ENCODE measurements around the gene FRMD4A. TPM values are rescaled to one million over a fixed set of nuclear protein-coding genes. Genes with fewer than 3 reads are reported as not detected.

FRMD4A gene
- polyA plus RNA-seq, 1 donor (not counting 4 experiments of a cell fraction or from before 2014, with no cell fraction given): 12.9 TPM

DNA sequence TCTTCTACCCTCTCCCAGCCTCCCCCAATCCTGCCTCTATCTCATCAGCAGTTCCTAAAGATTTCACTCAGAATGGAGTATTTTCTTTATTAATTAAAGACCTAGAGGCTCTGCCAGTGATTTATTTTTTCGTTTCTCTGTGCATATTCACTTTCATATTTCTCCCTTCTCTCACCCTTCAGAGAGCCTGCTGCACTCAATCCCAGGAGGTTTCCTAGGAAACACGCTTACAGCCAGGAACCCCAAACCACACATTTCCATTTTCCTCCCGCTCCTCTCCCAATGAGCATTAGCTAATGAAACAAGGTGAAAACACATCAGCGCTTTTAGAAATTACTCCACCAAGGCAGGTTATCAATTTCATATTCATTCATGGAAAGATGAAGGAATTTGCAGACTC lies 180.2 kb downstream of the FRMD4A start:
- no peaks in the 10 kb centered on the region for H3K36me3 ChIP-seq (ENCODE audit: control insufficient read depth in 2 of 2, extremely low read depth in 1 of 2, insufficient read depth in 2 of 2, low read length in 2 of 2)
- no peak for DNase-seq (ENCODE audit: low read depth, low spot score)
- no peak overlapping the region for H3K4me2 ChIP-seq (ENCODE audit: control insufficient read depth, extremely low read depth, insufficient read depth, low read depth, low read length)
- TF ChIP-seq, protein P1, sequence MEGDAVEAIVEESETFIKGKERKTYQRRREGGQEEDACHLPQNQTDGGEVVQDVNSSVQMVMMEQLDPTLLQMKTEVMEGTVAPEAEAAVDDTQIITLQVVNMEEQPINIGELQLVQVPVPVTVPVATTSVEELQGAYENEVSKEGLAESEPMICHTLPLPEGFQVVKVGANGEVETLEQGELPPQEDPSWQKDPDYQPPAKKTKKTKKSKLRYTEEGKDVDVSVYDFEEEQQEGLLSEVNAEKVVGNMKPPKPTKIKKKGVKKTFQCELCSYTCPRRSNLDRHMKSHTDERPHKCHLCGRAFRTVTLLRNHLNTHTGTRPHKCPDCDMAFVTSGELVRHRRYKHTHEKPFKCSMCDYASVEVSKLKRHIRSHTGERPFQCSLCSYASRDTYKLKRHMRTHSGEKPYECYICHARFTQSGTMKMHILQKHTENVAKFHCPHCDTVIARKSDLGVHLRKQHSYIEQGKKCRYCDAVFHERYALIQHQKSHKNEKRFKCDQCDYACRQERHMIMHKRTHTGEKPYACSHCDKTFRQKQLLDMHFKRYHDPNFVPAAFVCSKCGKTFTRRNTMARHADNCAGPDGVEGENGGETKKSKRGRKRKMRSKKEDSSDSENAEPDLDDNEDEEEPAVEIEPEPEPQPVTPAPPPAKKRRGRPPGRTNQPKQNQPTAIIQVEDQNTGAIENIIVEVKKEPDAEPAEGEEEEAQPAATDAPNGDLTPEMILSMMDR (optimal IDR thresholded peaks at IDR 0.05 in 1 of 3, IDR thresholded peaks at IDR 0.05 in 1 of 3, conservative IDR thresholded peaks at IDR 0.05 in 1 of 3; ENCODE audit: extremely low read depth in 1 of 3, insufficient read depth in 2 of 3, low read length in 3 of 3): no peak
- no peak for TF ChIP-seq EZH2 (IDR thresholded peaks at IDR 0.05; ENCODE audit: low read length)
- no peak for FAIRE-seq
- H3K27ac ChIP-seq (ENCODE audit: control insufficient read depth, insufficient read depth, low read length): no peak overlapping the region
- H2AFZ ChIP-seq (ENCODE audit: control insufficient read depth, low read length): no peak overlapping the region
- no peaks in the 10 kb centered on the region for H3K79me2 ChIP-seq (ENCODE audit: control insufficient read depth, insufficient read depth, low read length)
- dilution Hi-C loops (cut with MboI; ENCODE audit: extremely low pct_ligation_motif_present, low sequenced_read_pairs): no loop called here
- H4K20me1 ChIP-seq (ENCODE audit: control insufficient read depth, extremely low read depth, insufficient read depth, low read length): no peaks in the 10 kb centered on the region
- no peak overlapping the region for H3K9ac ChIP-seq (ENCODE audit: control insufficient read depth, extremely low read depth, insufficient read depth, low read length)
- no peaks in the 10 kb centered on the region for H3K9me3 ChIP-seq (ENCODE audit: control insufficient read depth, low read depth, low read length)
- no peaks in the 10 kb centered on the region for H3K27me3 ChIP-seq (ENCODE audit: control insufficient read depth, extremely low read depth, insufficient read depth, low read length)
- no peak overlapping the region for H3K4me3 ChIP-seq (ENCODE audit: control insufficient read depth in 2 of 3, extremely low read depth in 1 of 3, insufficient read depth in 2 of 3, low read depth in 1 of 3, low read length in 3 of 3)
- H3K9me1 ChIP-seq (ENCODE audit: control insufficient read depth, extremely low read depth, insufficient read depth, low read length): no peaks in the 10 kb centered on the region
- no peaks in the 10 kb centered on the region for H3K4me1 ChIP-seq (ENCODE audit: control insufficient read depth, extremely low read depth, insufficient read depth, low read length)

DNA sequence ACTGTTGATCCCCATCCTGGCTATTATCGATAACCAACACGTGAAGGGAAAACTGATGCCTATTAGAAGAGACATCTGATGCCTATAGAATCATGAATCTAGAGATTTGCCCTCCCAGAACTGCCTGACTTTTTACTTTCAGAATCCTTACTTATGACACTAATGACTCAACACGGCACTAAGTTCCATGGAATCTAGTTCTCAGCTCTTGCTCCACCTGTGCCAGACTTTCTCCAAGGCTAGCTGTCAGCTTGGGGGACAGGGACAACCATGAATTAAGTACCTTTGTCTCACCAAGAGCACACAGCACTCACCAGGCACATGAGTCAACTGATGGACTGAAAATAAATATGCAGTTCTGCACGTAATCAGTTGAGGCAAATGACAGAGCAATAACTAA lies 184.2 kb downstream of the FRMD4A start:
- no peak overlapping the region for H2AFZ ChIP-seq (ENCODE audit: control insufficient read depth, low read length)
- H3K27me3 ChIP-seq (ENCODE audit: control insufficient read depth, extremely low read depth, insufficient read depth, low read length): peaks cover 7% of the 10 kb centered on the region
- no peak for DNase-seq (ENCODE audit: low read depth, low spot score)
- no peak for FAIRE-seq
- TF ChIP-seq, protein P1 (optimal IDR thresholded peaks at IDR 0.05 in 1 of 3, IDR thresholded peaks at IDR 0.05 in 1 of 3, conservative IDR thresholded peaks at IDR 0.05 in 1 of 3; ENCODE audit: extremely low read depth in 1 of 3, insufficient read depth in 2 of 3, low read length in 3 of 3): no peak
- TF ChIP-seq EZH2 (IDR thresholded peaks at IDR 0.05; ENCODE audit: low read length): no peak
- H3K36me3 ChIP-seq (ENCODE audit: control insufficient read depth in 2 of 2, extremely low read depth in 1 of 2, insufficient read depth in 2 of 2, low read length in 2 of 2): no peaks in the 10 kb centered on the region
- H3K9me1 ChIP-seq (ENCODE audit: control insufficient read depth, extremely low read depth, insufficient read depth, low read length): no peaks in the 10 kb centered on the region
- dilution Hi-C loops (cut with MboI; ENCODE audit: extremely low pct_ligation_motif_present, low sequenced_read_pairs): no loop called here
- no peak overlapping the region for H3K4me2 ChIP-seq (ENCODE audit: control insufficient read depth, extremely low read depth, insufficient read depth, low read depth, low read length)
- no peaks in the 10 kb centered on the region for H4K20me1 ChIP-seq (ENCODE audit: control insufficient read depth, extremely low read depth, insufficient read depth, low read length)
- no peak overlapping the region for H3K4me3 ChIP-seq (ENCODE audit: control insufficient read depth in 2 of 3, extremely low read depth in 1 of 3, insufficient read depth in 2 of 3, low read depth in 1 of 3, low read length in 3 of 3)
- no peaks in the 10 kb centered on the region for H3K4me1 ChIP-seq (ENCODE audit: control insufficient read depth, extremely low read depth, insufficient read depth, low read length)
- H3K27ac ChIP-seq (ENCODE audit: control insufficient read depth, insufficient read depth, low read length): no peak overlapping the region
- H3K9me3 ChIP-seq (ENCODE audit: control insufficient read depth, low read depth, low read length): no peaks in the 10 kb centered on the region
- no peaks in the 10 kb centered on the region for H3K79me2 ChIP-seq (ENCODE audit: control insufficient read depth, insufficient read depth, low read length)
- no peak overlapping the region for H3K9ac ChIP-seq (ENCODE audit: control insufficient read depth, extremely low read depth, insufficient read depth, low read length)
